GM19238 (cell line): ENCODE data around the gene PRAF2.

Experiments
- DNase-seq: peaks from one replicate; pipeline ENCODE4 v3.0.0; 2011; ENCODE audit warnings: low spot score; ENCODE audit not compliant: insufficient read length

Gene PRAF2

GRCh38 chrX:49042581-49043219 is 31.1 kb downstream of the PRAF2 start:
- no peak for DNase-seq

DNA sequence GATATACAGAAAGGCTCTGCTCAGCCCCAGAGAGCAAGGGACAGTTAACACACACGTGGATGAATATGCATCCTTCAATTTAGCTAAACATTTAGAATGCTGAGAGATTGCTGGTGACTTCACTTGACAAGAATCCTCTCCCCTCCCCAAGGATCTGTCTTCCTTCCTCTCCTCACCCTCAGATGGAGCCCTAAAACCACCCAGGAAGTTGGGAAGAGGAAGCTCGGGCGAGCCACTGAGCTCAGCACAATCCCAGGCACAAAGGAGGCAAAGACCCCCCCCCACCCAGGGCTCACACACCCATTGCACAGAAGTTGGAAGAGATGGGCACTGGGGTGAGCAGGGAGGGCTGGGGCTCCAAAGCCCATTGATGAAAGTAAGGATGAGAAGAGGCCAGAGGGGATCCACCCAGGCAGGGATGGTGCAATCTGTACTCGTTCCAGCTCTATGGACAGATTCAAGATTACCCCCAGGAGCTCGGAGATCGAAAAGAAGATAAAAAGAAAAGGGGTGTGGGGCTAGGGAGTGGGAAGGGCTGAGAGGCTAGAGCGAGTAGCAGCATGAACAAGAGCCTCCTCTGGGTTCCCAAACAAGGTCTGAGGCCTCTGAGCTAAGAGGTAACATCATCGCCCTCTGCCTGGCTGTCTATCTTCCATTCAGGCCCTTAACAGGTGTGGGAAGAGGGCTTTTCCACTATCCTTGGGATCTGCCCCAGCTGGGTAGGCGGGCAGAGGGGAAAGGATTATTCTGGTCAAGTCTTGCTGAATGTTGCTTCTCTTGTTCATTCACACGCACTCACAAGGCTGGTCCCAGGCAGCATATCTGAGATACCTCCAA is 31.8 kb downstream of the PRAF2 start:
- DNase-seq, result no peak

DNA sequence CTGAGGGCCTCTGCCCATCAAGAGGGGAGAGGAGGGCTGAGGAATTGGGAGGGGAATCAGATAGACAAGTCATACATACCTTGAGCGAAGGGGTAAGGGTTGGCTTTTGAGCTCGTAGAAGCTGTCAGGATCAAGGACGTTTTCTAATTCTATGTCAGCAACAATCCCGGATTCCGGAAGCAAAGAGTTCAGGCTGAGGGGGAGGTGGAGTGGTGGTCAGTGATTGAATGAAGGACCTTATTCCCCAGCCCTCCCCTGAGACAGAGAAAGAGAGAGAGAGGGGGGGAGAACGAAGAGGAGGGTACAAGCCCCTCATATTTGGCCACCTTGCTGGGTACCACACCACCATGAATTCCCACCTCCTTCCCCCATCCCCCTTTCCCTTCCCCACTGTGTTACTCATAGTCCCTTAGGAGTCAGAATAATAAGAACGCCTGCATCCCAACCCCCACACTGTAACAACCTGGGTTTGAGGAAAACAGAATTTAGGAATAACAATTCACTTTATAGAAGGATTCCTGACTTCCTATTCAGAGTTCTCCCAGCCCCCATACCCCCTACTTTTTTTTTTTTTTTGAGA is 33.3 kb downstream of the PRAF2 start:
- DNase-seq, result no peak

GRCh38 chrX:49039598-49040375 is 34.0 kb downstream of the PRAF2 start:
- DNase-seq, result no peak

- DNase-seq, result no peak
Measured at GRCh38 chrX:49037883-49038475, 35.8 kb downstream of the PRAF2 start.

DNA sequence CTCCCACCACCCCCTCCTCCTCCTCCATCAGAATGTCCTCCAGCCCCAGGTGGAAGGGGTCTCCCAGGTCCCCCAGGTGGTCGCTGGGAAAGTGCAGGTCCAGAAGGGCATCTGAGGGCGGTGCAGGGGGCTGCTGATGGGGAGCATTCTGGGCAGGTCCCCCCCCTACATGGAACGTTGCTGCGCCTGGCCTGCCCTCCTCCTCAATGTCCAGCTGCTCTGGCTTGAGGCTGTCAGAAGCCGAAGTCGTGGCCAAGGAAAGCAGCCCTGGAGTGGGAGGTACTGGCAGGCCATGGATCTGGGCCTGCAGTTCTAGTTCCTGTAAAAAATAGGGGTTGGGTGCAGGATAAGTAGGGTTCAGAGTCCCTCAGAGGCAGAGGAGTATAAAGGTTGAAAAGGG is 43.5 kb downstream of the PRAF2 start:
- no peak for DNase-seq

GRCh38 chrX:49029876-49030275 is 43.9 kb downstream of the PRAF2 start:
- DNase-seq, result no peak
